Measurements from ENCODE around the gene CAMK2G. TPM values are rescaled to one million over a fixed set of nuclear protein-coding genes. Genes with fewer than 3 reads are reported as not detected.

The CAMK2G gene
- total and polyA plus RNA-seq, 2 experiments from 2014 or later = 24.3 to 25.7 TPM

- Histone ChIP-seq H3K27ac (peak overlapping the region; percentile 41), H2AFZ (no peak overlapping the region), H3K4me3 (peak overlapping the region; percentile 13; the same call in 1 of the 2 replicates), H3K9ac (0 out of 2 replicates have a peak overlapping the region, but pooled peaks have one; percentile 2), H3F3A (ENCODE audit: insufficient read depth) (peaks cover 28% of the 10 kb centered on the region), H3K4me2 (ENCODE audit: unreplicated experiment) (no peak overlapping the region), H3K4me1 (ENCODE audit: insufficient read depth) (peaks cover 17% of the 10 kb centered on the region), H3K79me2 (ENCODE audit: insufficient read depth) (peaks cover 65% of the 10 kb centered on the region), H3K9me3 (ENCODE audit: low read depth) (no peaks in the 10 kb centered on the region), H3K27me3 (replicated peaks; ENCODE audit: insufficient read depth) (no peaks in the 10 kb centered on the region), H4K20me1 (ENCODE audit: insufficient read depth) (peaks cover 5% of the 10 kb centered on the region; the same call in 1 of the 2 replicates), H3K9me2 (ENCODE audit: insufficient read depth) (no peaks in the 10 kb centered on the region), H3K36me3 (ENCODE audit: low read depth) (peaks cover 79% of the 10 kb centered on the region)
- no peak for TF ChIP-seq EZH2 (IDR thresholded peaks at IDR 0.05; ENCODE audit: insufficient read depth, poor library complexity, severe bottlenecking)
- TF ChIP-seq EZH2phosphoT487 (IDR thresholded peaks at IDR 0.05; ENCODE audit: insufficient read depth, low read depth) = no peak
- 3% methylated on average over 2 of the region's 2 CpGs for WGBS, 2 experiments (ENCODE audit: low coverage in 1 of 2, low lambda C conversion rate in 2 of 2, missing lambda C conversion rate in 2 of 2)
- in situ Hi-C loops (cut with MboI) = no loop called here
- DNase-seq = peak; percentile 71
Observed at GRCh38 chr10:73762915-73763314, 111.4 kb downstream of the CAMK2G start.

Small RNAs within 50 kb of the gene (small RNA-seq; reads per million reads assigned to genes)
- gene AC022400.9 (ENCODE audit: low read depth, low replicate concordance) (not detected), gene ZSWIM8-AS1 (ENCODE audit: low read depth, low replicate concordance) (not detected)

Other genes with a start within 250 kb of the CAMK2G start
- gene MYOZ1, start 233.1 kb downstream of the CAMK2G start, total RNA-seq (2014; rRNA removed; shearing (Covaris generic)) = 0.32 TPM in 1 of 2 replicates, not detected in the other
- 0.39 and 0.44 TPM in 2 replicates for gene MYOZ1, start 233.1 kb downstream of the CAMK2G start, polyA plus RNA-seq (2016; fragmentation: Nextera tagmentation; extraction: Ambion mirVana)
- 0.11 TPM in 1 of 2 replicates, not detected in the other for gene SYNPO2L, start 218.5 kb downstream of the CAMK2G start, total RNA-seq (2014; rRNA removed; shearing (Covaris generic))
- 0.33 and 0.34 TPM in 2 replicates for gene SYNPO2L, start 218.5 kb downstream of the CAMK2G start, polyA plus RNA-seq (2016; fragmentation: Nextera tagmentation; extraction: Ambion mirVana)
- gene AGAP5, start 176.4 kb downstream of the CAMK2G start, total RNA-seq (2014; rRNA removed; shearing (Covaris generic)) = 2.1 and 3.9 TPM in 2 replicates
- gene AGAP5, start 176.4 kb downstream of the CAMK2G start, polyA plus RNA-seq (2016; fragmentation: Nextera tagmentation; extraction: Ambion mirVana) = 0.75 and 0.80 TPM in 2 replicates
- gene SEC24C, start 130.2 kb downstream of the CAMK2G start, total RNA-seq (2014; rRNA removed; shearing (Covaris generic)) = 75.6 and 87.1 TPM in 2 replicates
- gene SEC24C, start 130.2 kb downstream of the CAMK2G start, polyA plus RNA-seq (2016; fragmentation: Nextera tagmentation; extraction: Ambion mirVana) = 30.6 and 31.4 TPM in 2 replicates
- 23.1 and 26.9 TPM in 2 replicates for gene CHCHD1, start 92.5 kb downstream of the CAMK2G start, total RNA-seq (2014; rRNA removed; shearing (Covaris generic))
- gene CHCHD1, start 92.5 kb downstream of the CAMK2G start, polyA plus RNA-seq (2016; fragmentation: Nextera tagmentation; extraction: Ambion mirVana) = 66.3 and 73.0 TPM in 2 replicates
- gene ZSWIM8, start 88.9 kb downstream of the CAMK2G start, total RNA-seq (2014; rRNA removed; shearing (Covaris generic)) = 44.4 and 61.5 TPM in 2 replicates
- 24.3 and 25.5 TPM in 2 replicates for gene ZSWIM8, start 88.9 kb downstream of the CAMK2G start, polyA plus RNA-seq (2016; fragmentation: Nextera tagmentation; extraction: Ambion mirVana)
- 26.8 and 50.0 TPM in 2 replicates for gene NDST2, start 63.0 kb downstream of the CAMK2G start, total RNA-seq (2014; rRNA removed; shearing (Covaris generic))
- 27.4 and 30.9 TPM in 2 replicates for gene NDST2, start 63.0 kb downstream of the CAMK2G start, polyA plus RNA-seq (2016; fragmentation: Nextera tagmentation; extraction: Ambion mirVana)
- gene PLAU, start 36.6 kb upstream of the CAMK2G start, total RNA-seq (2014; rRNA removed; shearing (Covaris generic)) = 13.3 and 13.8 TPM in 2 replicates
- gene PLAU, start 36.6 kb upstream of the CAMK2G start, polyA plus RNA-seq (2016; fragmentation: Nextera tagmentation; extraction: Ambion mirVana) = 26.0 and 26.1 TPM in 2 replicates
- gene VCL, start 123.6 kb upstream of the CAMK2G start, total RNA-seq (2014; rRNA removed; shearing (Covaris generic)) = 235 and 265 TPM in 2 replicates
- gene VCL, start 123.6 kb upstream of the CAMK2G start, polyA plus RNA-seq (2016; fragmentation: Nextera tagmentation; extraction: Ambion mirVana) = 177 and 180 TPM in 2 replicates